ENCODE measurements around the gene CCHCR1. TPM values are rescaled to one million over a fixed set of nuclear protein-coding genes. Genes with fewer than 3 reads are reported as not detected.

The CCHCR1 gene
- total RNA-seq, 2 donors from 2014 or later, result 29.2 to 54.1 TPM

DNA sequence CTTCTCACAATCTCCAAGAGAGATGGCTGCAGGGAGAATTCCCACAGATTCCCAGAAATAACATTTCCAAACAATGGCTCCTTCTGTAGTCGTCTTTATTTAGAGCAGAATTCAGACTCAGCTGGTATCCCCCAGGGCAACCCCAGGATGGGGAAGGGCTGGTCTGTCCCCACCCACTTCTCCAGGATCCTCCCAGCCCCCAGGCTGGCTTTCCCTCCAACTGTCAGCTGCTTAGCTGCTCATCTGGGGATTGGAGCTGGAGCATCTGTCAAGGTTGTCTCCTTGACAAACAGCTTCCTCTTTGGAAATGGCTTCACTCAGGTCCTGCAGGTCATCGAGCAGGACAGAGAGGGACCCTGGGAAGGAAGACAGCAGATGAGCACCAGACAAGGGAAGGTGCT lies 15.2 kb downstream of the CCHCR1 start:
- Mint-ChIP-seq H3K9me3 (no peaks in the 10 kb centered on the region), H3K4me3 (no peak overlapping the region), H3K27me3 (peaks cover 0 to 4% of the 10 kb centered on the region in 2 donors), H3K36me3 (no peaks in the 10 kb centered on the region), H3K4me1 (ENCODE audit: low read depth in 2 of 2) (peaks cover 5% of the 10 kb centered on the region in 2 donors), H3K27ac (no peak overlapping the region)
- no peak for DNase-seq (ENCODE audit: low spot score)
- no peak for ATAC-seq

DNA sequence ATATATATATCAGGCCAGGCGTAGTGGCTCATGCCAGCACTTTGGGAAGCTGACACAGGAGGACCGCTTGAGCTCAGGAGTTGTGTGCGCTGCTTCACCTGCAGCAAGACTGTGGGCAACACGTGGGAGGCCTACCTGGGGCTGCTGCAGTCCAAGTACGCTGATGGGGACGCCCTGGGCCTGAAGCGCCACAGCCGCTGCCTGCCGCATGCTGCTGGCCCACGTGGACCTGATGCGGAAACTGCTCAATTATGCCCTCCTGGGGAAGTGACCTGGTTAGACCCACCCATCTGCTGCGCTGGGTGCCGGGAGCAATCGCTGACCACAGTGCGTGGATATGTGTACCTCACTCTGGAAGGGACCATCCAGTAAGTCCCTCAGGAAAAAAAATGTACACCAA lies 17.0 kb downstream of the CCHCR1 start:
- Mint-ChIP-seq H3K36me3 (no peaks in the 10 kb centered on the region), H3K9me3 (no peaks in the 10 kb centered on the region), H3K27me3 (peaks cover 0 to 4% of the 10 kb centered on the region in 2 donors), H3K4me1 (ENCODE audit: low read depth in 2 of 2) (peaks cover 5 to 6% of the 10 kb centered on the region in 2 donors), H3K27ac (no peak overlapping the region), H3K4me3 (no peak overlapping the region)
- ATAC-seq (no peak), DNase-seq (ENCODE audit: low spot score) (no peak)

DNA sequence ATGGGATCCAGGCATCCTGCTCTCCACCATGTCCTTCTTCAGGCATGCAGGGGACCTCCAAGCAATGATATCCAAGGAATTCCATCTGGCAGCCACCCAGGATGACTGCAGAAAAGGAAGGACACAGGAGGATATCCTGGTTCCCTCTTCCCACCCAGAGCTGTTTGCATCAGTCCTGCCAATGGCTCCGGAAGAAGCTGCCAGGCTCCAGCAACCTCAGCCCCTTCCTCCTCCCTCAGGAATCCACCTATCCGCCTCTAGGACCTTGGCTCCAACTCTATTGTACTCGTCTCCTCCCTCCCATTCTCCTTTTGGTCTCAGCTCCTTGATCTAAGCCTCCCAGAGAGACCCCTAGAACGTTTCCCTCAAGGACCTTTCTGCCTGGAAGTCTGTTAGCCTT lies 18.0 kb downstream of the CCHCR1 start:
- no peak overlapping the region for H3K4me3 Mint-ChIP-seq

DNA sequence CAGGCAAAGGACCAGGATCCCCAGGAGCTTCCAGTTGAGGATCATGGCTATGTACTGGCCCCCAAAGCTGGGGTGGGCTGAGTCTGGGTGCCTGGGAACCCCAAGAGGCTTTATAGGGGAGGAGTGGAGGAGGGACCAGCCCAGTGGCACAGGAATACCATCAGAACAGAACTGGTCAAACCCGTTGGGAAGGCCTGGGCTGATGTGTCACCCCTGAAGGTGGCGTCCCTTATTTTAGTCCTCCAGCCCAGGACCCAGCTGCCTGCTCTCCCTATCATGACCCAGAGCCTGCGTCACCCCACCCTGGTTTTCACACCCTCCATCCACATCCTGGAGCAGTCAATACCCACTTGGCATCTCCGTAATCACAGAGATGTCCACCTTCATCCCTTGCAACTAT lies 18.6 kb downstream of the CCHCR1 start, which contains the start of gene PSORS1C2:
TSS of gene PSORS1C2 (minus strand) at position 85 of the 400 bp plus-strand sequence. CDS start at position 45, 40 bp downstream.
- Mint-ChIP-seq H3K27ac (peak within 1 kb of the TSS; percentile 21 to 78), H3K27me3 (peaks cover 0 to 4% of the 10 kb centered on the region in 2 donors), H3K9me3 (no peaks in the 10 kb centered on the region), H3K4me1 (ENCODE audit: low read depth in 2 of 2) (peaks cover 5 to 6% of the 10 kb centered on the region in 2 donors), H3K4me3 (no peak within 1 kb of the TSS), H3K36me3 (no peaks in the 10 kb centered on the region)
- no peak for ATAC-seq
- DNase-seq (ENCODE audit: low spot score), result no peak

More for the DNA sequence above, 18.0 kb downstream of the CCHCR1 start:
- Mint-ChIP-seq H3K27me3 (peaks cover 0 to 4% of the 10 kb centered on the region in 2 donors), H3K9me3 (no peaks in the 10 kb centered on the region), H3K36me3 (no peaks in the 10 kb centered on the region), H3K27ac (no peak overlapping the region), H3K4me1 (ENCODE audit: low read depth in 2 of 2) (peaks cover 5 to 6% of the 10 kb centered on the region in 2 donors)
- DNase-seq (ENCODE audit: low spot score), result no peak
- ATAC-seq, result no peak

DNA sequence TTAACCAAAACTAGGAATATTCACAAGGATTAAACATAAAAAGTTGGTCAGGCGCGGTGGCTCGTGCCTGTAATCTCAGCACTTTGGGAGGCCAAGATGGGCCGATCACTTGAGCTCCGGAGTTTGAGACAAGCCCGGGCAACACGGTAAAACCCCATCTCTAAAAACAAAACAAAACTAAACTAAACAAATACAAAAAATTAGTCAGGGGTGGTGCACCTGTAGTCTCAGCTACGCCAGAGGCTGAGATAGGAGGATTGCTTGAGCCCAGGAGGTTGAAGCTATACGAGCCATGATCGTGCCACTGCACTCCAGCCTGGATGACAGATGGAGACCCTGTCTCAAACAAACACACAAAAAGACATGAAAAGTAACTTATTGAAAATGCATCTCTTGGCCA lies 21.9 kb downstream of the CCHCR1 start:
- H3K27me3 Mint-ChIP-seq, result peaks cover 0 to 4% of the 10 kb centered on the region in 2 donors
- no peak overlapping the region for H3K27ac Mint-ChIP-seq
- no peaks in the 10 kb centered on the region for H3K9me3 Mint-ChIP-seq
- DNase-seq (ENCODE audit: low spot score) (no peak), ATAC-seq (no peak)
- no peak overlapping the region for H3K4me3 Mint-ChIP-seq
- peaks cover 5 to 6% of the 10 kb centered on the region in 2 donors for H3K4me1 Mint-ChIP-seq (ENCODE audit: low read depth in 2 of 2)
- H3K36me3 Mint-ChIP-seq, result no peaks in the 10 kb centered on the region

GRCh38 chr6:31132806-31133205 lies 24.8 kb downstream of the CCHCR1 start:
- Mint-ChIP-seq H3K36me3 (no peaks in the 10 kb centered on the region), H3K4me1 (ENCODE audit: low read depth in 2 of 2) (peaks cover 7 to 9% of the 10 kb centered on the region in 2 donors)
- no peak for ATAC-seq

DNA sequence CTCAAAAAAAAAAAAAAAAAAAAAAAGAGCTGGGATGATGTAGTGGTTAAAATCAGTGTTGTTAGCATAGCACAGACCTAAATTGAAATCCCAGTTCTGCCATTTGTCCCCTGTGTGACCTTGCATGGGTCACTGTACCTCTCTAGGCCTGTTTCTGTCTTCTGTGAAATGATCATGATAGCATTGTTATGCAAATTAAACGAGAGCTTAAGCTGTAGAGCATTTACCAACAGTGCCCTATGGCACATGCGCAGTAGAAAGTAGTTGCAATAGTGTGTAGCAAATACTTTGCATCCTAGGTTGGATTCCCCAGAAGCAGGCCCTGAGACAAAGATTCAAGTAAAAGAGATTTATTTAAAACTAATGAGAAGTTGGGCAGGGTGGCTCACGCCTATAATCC lies 26.0 kb downstream of the CCHCR1 start:
- Mint-ChIP-seq H3K4me1 (ENCODE audit: low read depth in 2 of 2) (peaks cover 4% of the 10 kb centered on the region in 2 donors), H3K27ac (no peak overlapping the region), H3K9me3 (no peaks in the 10 kb centered on the region), H3K27me3 (peaks cover 7 to 15% of the 10 kb centered on the region in 2 donors), H3K4me3 (no peak overlapping the region), H3K36me3 (no peaks in the 10 kb centered on the region)
- ATAC-seq (no peak), DNase-seq (ENCODE audit: low spot score) (no peak)

More at GRCh38 chr6:31132806-31133205, 24.8 kb downstream of the CCHCR1 start:
- DNase-seq (ENCODE audit: low spot score), result no peak
- Mint-ChIP-seq H3K4me3 (no peak overlapping the region), H3K27ac (no peak overlapping the region), H3K9me3 (no peaks in the 10 kb centered on the region), H3K27me3 (peaks cover 5 to 15% of the 10 kb centered on the region in 2 donors)

- Mint-ChIP-seq H3K27me3 (peaks cover 7 to 15% of the 10 kb centered on the region in 2 donors), H3K4me3 (no peak overlapping the region), H3K4me1 (ENCODE audit: low read depth in 2 of 2) (peaks cover 4% of the 10 kb centered on the region in 2 donors), H3K27ac (no peak overlapping the region), H3K36me3 (no peaks in the 10 kb centered on the region), H3K9me3 (no peaks in the 10 kb centered on the region)
- ATAC-seq, result no peak
- no peak for DNase-seq (ENCODE audit: low spot score)
Measured at GRCh38 chr6:31130751-31131150, 26.9 kb downstream of the CCHCR1 start.

- no peak for ATAC-seq
- no peaks in the 10 kb centered on the region for H3K9me3 Mint-ChIP-seq
- no peak overlapping the region for H3K4me3 Mint-ChIP-seq
- H3K36me3 Mint-ChIP-seq, result no peaks in the 10 kb centered on the region
- peaks cover 7 to 15% of the 10 kb centered on the region in 2 donors for H3K27me3 Mint-ChIP-seq
- no peak overlapping the region for H3K27ac Mint-ChIP-seq
- no peak for DNase-seq (ENCODE audit: low spot score)
- H3K4me1 Mint-ChIP-seq (ENCODE audit: low read depth in 2 of 2), result peaks cover 4% of the 10 kb centered on the region in 2 donors
Measured at GRCh38 chr6:31129130-31129529, 28.5 kb downstream of the CCHCR1 start.

GRCh38 chr6:31128093-31128676 lies 29.4 kb downstream of the CCHCR1 start:
- ATAC-seq (peak in 1 of 2 donors; percentile 63), DNase-seq (ENCODE audit: low spot score) (no peak)
- no peak overlapping the region for H3K4me3 Mint-ChIP-seq
- H3K9me3 Mint-ChIP-seq, result no peaks in the 10 kb centered on the region
- H3K27me3 Mint-ChIP-seq, result peaks cover 7 to 15% of the 10 kb centered on the region in 2 donors
- peaks cover 4% of the 10 kb centered on the region in 2 donors for H3K4me1 Mint-ChIP-seq (ENCODE audit: low read depth in 2 of 2)
- no peak overlapping the region for H3K27ac Mint-ChIP-seq
- H3K36me3 Mint-ChIP-seq, result no peaks in the 10 kb centered on the region

DNA sequence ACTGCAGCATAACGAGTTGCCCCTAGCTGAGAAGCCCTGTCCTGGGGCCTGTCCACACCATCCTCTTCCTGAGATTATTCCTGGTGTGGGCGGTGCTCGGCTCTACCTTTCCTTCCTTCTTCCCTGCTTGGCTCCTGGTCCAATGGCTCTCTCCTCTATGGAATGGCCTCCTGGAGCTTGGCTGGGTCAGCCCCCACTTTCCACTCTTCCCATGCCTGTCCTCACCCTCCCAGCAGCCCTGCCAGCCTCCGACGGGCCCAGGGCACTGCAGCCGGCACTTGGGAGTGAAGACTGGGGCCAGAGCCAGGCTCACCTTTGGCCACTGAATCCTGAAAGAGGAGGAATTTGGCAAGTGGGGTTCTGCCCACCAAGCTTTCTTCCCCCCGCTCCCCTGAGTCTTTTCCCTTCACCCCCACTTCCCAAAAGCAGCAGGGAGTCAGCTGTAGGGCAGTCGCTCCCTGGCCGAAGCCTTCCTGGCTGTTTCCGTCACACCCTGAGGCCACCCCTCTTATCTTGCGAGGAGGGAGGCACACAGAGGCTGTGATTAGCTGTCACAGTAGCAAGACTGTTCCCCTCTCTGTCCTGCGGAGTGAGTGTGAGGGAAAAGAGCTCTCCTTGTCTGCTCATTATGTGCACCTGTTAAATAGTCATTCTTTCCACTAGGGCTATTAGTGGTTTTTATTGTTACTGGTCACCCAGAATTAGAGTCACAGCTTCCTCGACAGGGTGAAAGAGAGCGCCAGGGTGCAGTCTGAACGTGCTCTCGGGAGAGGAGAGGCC lies 31.0 kb downstream of the CCHCR1 start:
- no peak overlapping the region for H3K27ac Mint-ChIP-seq
- no peak for DNase-seq (ENCODE audit: low spot score)

DNA sequence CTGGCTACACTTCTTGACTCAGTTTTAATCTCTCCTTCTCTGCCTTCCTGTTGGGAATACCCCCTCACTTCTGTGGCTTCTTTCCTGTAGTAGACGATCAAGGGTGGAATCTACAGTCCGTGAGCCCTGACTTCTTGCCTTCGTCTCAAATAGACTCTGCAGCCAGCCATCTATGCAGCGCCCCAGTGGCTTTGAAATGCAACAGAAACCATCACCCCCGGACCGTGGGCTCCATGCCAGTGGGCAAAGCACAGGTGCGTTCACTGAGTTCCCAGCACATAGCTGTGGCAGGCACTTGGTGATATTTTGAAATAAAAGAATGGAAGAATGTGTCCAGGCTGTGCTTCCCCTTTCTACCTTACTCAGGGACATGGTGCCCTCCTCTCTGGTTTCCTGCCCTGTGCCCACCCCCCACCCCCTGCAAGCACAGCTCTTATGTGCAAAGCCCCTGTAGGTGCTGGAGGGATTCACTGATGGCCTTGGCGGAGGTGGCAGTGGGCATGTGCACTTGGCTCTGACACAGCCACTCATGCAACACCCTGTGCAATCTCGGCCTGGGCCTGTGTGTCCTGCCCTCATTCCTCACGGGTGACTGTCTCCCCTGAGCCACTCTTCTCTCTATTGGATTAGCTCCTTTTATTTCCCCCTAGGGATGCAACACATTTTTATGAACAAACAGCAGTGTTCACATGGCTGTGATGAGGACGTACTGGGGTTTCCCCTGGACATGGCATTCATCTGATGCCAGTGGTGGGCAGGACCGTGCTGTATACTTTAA lies 31.8 kb downstream of the CCHCR1 start:
- Mint-ChIP-seq H3K4me1 (ENCODE audit: low read depth in 2 of 2) (peaks cover 4% of the 10 kb centered on the region in 2 donors), H3K27me3 (peaks cover 7 to 15% of the 10 kb centered on the region in 2 donors)

More for the DNA sequence above, 31.0 kb downstream of the CCHCR1 start:
- no peak for ATAC-seq
- Mint-ChIP-seq H3K4me1 (ENCODE audit: low read depth in 2 of 2) (peaks cover 4% of the 10 kb centered on the region in 2 donors), H3K36me3 (no peaks in the 10 kb centered on the region), H3K9me3 (no peaks in the 10 kb centered on the region), H3K27me3 (peaks cover 7 to 15% of the 10 kb centered on the region in 2 donors), H3K4me3 (no peak overlapping the region)

DNA sequence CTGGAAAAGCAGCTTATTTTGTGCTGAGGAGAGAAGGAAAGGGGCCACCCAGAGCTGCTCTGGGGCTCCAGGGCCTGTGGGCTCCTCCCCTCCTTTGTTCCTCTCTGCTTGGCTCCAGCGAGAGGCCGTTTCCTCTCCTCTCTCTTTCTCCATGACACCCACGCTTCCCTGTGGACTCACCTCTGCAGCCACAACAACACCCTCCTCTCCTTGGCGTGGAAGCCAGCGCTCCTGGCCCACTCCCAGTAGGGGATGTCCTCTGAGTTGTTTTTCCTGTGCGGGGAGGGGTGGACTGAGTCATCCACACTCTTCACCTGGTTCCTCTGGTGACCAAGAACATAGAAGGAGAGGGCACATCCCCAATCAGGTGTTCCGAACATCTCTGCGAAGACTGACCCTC lies 32.4 kb downstream of the CCHCR1 start:
- peaks cover 7 to 15% of the 10 kb centered on the region in 2 donors for H3K27me3 Mint-ChIP-seq

More for the DNA sequence above, 31.8 kb downstream of the CCHCR1 start:
- Mint-ChIP-seq H3K4me3 (no peak overlapping the region), H3K9me3 (no peaks in the 10 kb centered on the region), H3K36me3 (no peaks in the 10 kb centered on the region), H3K27ac (no peak overlapping the region)
- DNase-seq (ENCODE audit: low spot score), result no peak
- ATAC-seq, result no peak

More for the DNA sequence above, 32.4 kb downstream of the CCHCR1 start:
- ATAC-seq (no peak), DNase-seq (ENCODE audit: low spot score) (no peak)
- Mint-ChIP-seq H3K4me1 (ENCODE audit: low read depth in 2 of 2) (peaks cover 4% of the 10 kb centered on the region in 2 donors), H3K36me3 (no peaks in the 10 kb centered on the region), H3K27ac (no peak overlapping the region), H3K9me3 (no peaks in the 10 kb centered on the region), H3K4me3 (no peak overlapping the region)
